Measurements from ENCODE around the gene GPR85.
"Not testable (repeated sequence)": the region's sequence is repeated elsewhere in the genome, so short reads cannot be mapped to it uniquely, and the experiment has no call there.

The GPR85 gene

GRCh38 chr7:113086431-113086888 is at the start of gene GPR85:
GPR85 (minus strand) TSS chr7:113086827; CDS start chr7:113084721, 2,106 bp downstream.
- Mint-ChIP-seq H3K4me3 (peak within 1 kb of the TSS; percentile 45), H3K9me3 (no peaks in the 10 kb centered on the region), H3K36me3 (ENCODE audit: low read depth) (no peaks in the 10 kb centered on the region), H3K27ac (no peak within 1 kb of the TSS), H3K4me1 (peaks cover 2% of the 10 kb centered on the region), H3K27me3 (peaks cover 52% of the 10 kb centered on the region)
- ATAC-seq (peak; percentile 72), DNase-seq (peak; percentile 28)

- peaks cover 2% of the 10 kb centered on the region for H3K27me3 Mint-ChIP-seq
- H3K9me3 Mint-ChIP-seq = no peaks in the 10 kb centered on the region
- no peaks in the 10 kb centered on the region for H3K4me1 Mint-ChIP-seq
- H3K36me3 Mint-ChIP-seq (ENCODE audit: low read depth) = no peaks in the 10 kb centered on the region
- H3K27ac Mint-ChIP-seq = no peak overlapping the region
- ATAC-seq (no peak), DNase-seq (no peak)
- H3K4me3 Mint-ChIP-seq = no peak overlapping the region
Measured at GRCh38 chr7:113134025-113134424, 47.4 kb upstream of the GPR85 start.

- DNase-seq = no peak
- no peaks in the 10 kb centered on the region for H3K9me3 Mint-ChIP-seq
- no peak overlapping the region for H3K4me3 Mint-ChIP-seq
- H3K4me1 Mint-ChIP-seq = no peaks in the 10 kb centered on the region
- H3K27ac Mint-ChIP-seq = no peak overlapping the region
- no peaks in the 10 kb centered on the region for H3K36me3 Mint-ChIP-seq (ENCODE audit: low read depth)
- peaks cover 2% of the 10 kb centered on the region for H3K27me3 Mint-ChIP-seq
- no peak for ATAC-seq
Measured at GRCh38 chr7:113131367-113131766, 44.7 kb upstream of the GPR85 start.

- H3K27ac Mint-ChIP-seq = no peak overlapping the region
Measured at GRCh38 chr7:113128031-113128430, 41.4 kb upstream of the GPR85 start.

GRCh38 chr7:113125728-113126127 is 39.1 kb upstream of the GPR85 start:
- no peaks in the 10 kb centered on the region for H3K27me3 Mint-ChIP-seq
- no peaks in the 10 kb centered on the region for H3K36me3 Mint-ChIP-seq (ENCODE audit: low read depth)
- peaks cover 9% of the 10 kb centered on the region for H3K4me1 Mint-ChIP-seq
- no peaks in the 10 kb centered on the region for H3K9me3 Mint-ChIP-seq
- no peak for DNase-seq
- H3K4me3 Mint-ChIP-seq = no peak overlapping the region
- H3K27ac Mint-ChIP-seq = no peak overlapping the region
- no peak for ATAC-seq

More at GRCh38 chr7:113128031-113128430, 41.4 kb upstream of the GPR85 start:
- no peaks in the 10 kb centered on the region for H3K9me3 Mint-ChIP-seq
- no peaks in the 10 kb centered on the region for H3K36me3 Mint-ChIP-seq (ENCODE audit: low read depth)
- H3K4me3 Mint-ChIP-seq = no peak overlapping the region
- peaks cover 2% of the 10 kb centered on the region for H3K27me3 Mint-ChIP-seq
- DNase-seq (no peak), ATAC-seq (no peak)
- H3K4me1 Mint-ChIP-seq = peaks cover under 1% of the 10 kb centered on the region

GRCh38 chr7:113122744-113123143 is 36.1 kb upstream of the GPR85 start:
- no peak for ATAC-seq
- H3K27ac Mint-ChIP-seq = no peak overlapping the region
- no peak overlapping the region for H3K4me3 Mint-ChIP-seq
- peaks cover 30% of the 10 kb centered on the region for H3K4me1 Mint-ChIP-seq
- peaks cover under 1% of the 10 kb centered on the region for H3K36me3 Mint-ChIP-seq (ENCODE audit: low read depth)
- H3K9me3 Mint-ChIP-seq = no peaks in the 10 kb centered on the region
- no peaks in the 10 kb centered on the region for H3K27me3 Mint-ChIP-seq
- no peak for DNase-seq

- Mint-ChIP-seq H3K27ac (no peak overlapping the region), H3K4me3 (no peak overlapping the region), H3K27me3 (no peaks in the 10 kb centered on the region), H3K36me3 (ENCODE audit: low read depth) (peaks cover 10% of the 10 kb centered on the region), H3K4me1 (peaks cover 38% of the 10 kb centered on the region), H3K9me3 (no peaks in the 10 kb centered on the region)
- ATAC-seq (no peak), DNase-seq (no peak)
Measured at GRCh38 chr7:113120647-113121046, 34.0 kb upstream of the GPR85 start.

- DNase-seq = no peak
- Mint-ChIP-seq H3K36me3 (ENCODE audit: low read depth) (peaks cover 15% of the 10 kb centered on the region), H3K27ac (no peak overlapping the region), H3K27me3 (no peaks in the 10 kb centered on the region), H3K4me3 (peak overlapping the region; percentile 91), H3K4me1 (peaks cover 38% of the 10 kb centered on the region), H3K9me3 (no peaks in the 10 kb centered on the region)
- no peak for ATAC-seq
Measured at GRCh38 chr7:113119429-113119828, 32.8 kb upstream of the GPR85 start.

- H3K27me3 Mint-ChIP-seq = no peaks in the 10 kb centered on the region
- no peaks in the 10 kb centered on the region for H3K9me3 Mint-ChIP-seq
- peak within 1 kb of the TSS; percentile 87 for H3K27ac Mint-ChIP-seq
- peaks cover 38% of the 10 kb centered on the region for H3K4me1 Mint-ChIP-seq
- ATAC-seq (peak; percentile 99), DNase-seq (peak; percentile 88)
- peaks cover 19% of the 10 kb centered on the region for H3K36me3 Mint-ChIP-seq (ENCODE audit: low read depth)
- peak within 1 kb of the TSS; percentile 91 for H3K4me3 Mint-ChIP-seq
Measured at GRCh38 chr7:113118074-113118959, 31.7 kb upstream of the GPR85 start, which contains the start of gene SMIM30. SMIM30 (minus strand) TSS chr7:113118554; CDS start chr7:113117578, 976 bp downstream.

GRCh38 chr7:113117374-113117774 is 30.7 kb upstream of the GPR85 start:
- DNase-seq = peak; percentile 9
- H3K9me3 Mint-ChIP-seq, H3K27me3 Mint-ChIP-seq, ATAC-seq: not testable (repeated sequence)
- Mint-ChIP-seq H3K36me3 (ENCODE audit: low read depth) (peaks cover 19% of the 10 kb centered on the region), H3K27ac (peak overlapping the region; percentile 87), H3K4me3 (peak overlapping the region; percentile 91), H3K4me1 (peaks cover 34% of the 10 kb centered on the region)

GRCh38 chr7:113113912-113114311 is 27.3 kb upstream of the GPR85 start:
- Mint-ChIP-seq H3K27ac (no peak overlapping the region), H3K9me3 (no peaks in the 10 kb centered on the region), H3K27me3 (no peaks in the 10 kb centered on the region), H3K4me3 (no peak overlapping the region), H3K4me1 (peaks cover 15% of the 10 kb centered on the region), H3K36me3 (ENCODE audit: low read depth) (peaks cover 19% of the 10 kb centered on the region)
- DNase-seq (no peak), ATAC-seq (peak; percentile 35)

- Mint-ChIP-seq H3K4me1 (no peaks in the 10 kb centered on the region), H3K27me3 (peaks cover 2% of the 10 kb centered on the region), H3K27ac (no peak overlapping the region), H3K36me3 (ENCODE audit: low read depth) (peaks cover 6% of the 10 kb centered on the region), H3K4me3 (no peak overlapping the region), H3K9me3 (no peaks in the 10 kb centered on the region)
- no peak for ATAC-seq
- no peak for DNase-seq
Measured at GRCh38 chr7:113109718-113110117, 23.1 kb upstream of the GPR85 start.

- no peak for DNase-seq
- peaks cover 15% of the 10 kb centered on the region for H3K27me3 Mint-ChIP-seq
- no peaks in the 10 kb centered on the region for H3K36me3 Mint-ChIP-seq (ENCODE audit: low read depth)
- no peak overlapping the region for H3K4me3 Mint-ChIP-seq
- no peaks in the 10 kb centered on the region for H3K4me1 Mint-ChIP-seq
- no peaks in the 10 kb centered on the region for H3K9me3 Mint-ChIP-seq
- no peak overlapping the region for H3K27ac Mint-ChIP-seq
- ATAC-seq = no peak
Measured at GRCh38 chr7:113100121-113100603, 13.5 kb upstream of the GPR85 start.

- ATAC-seq (no peak), DNase-seq (no peak)
- H3K27ac Mint-ChIP-seq = no peak overlapping the region
Measured at GRCh38 chr7:113099284-113099919, 12.8 kb upstream of the GPR85 start.

More at GRCh38 chr7:113099284-113099919, 12.8 kb upstream of the GPR85 start:
- Mint-ChIP-seq H3K4me1 (no peaks in the 10 kb centered on the region), H3K9me3 (no peaks in the 10 kb centered on the region), H3K27me3 (peaks cover 13% of the 10 kb centered on the region), H3K36me3 (ENCODE audit: low read depth) (no peaks in the 10 kb centered on the region), H3K4me3 (no peak overlapping the region)

Data from activated naive CD8-positive, alpha-beta T cell treated with anti-CD3 and anti-CD28 coated beads, Interleukin-2, amount 50 U/mL, for 24 hours (primary cell).